ENCODE measurements around the gene FBXL7.

The FBXL7 gene

GRCh38 chr5:15956622-15957021, 456.6 kb downstream of the FBXL7 start:
- no peak for DNase-seq
- Histone ChIP-seq H3K27me3 (replicated peaks) (no peaks in the 10 kb centered on the region), H3K36me3 (replicated peaks) (no peaks in the 10 kb centered on the region), H3K27ac (no peak overlapping the region), H3K4me3 (ENCODE audit: low read depth, low read length) (no peak overlapping the region)
- in situ Hi-C loops (cut with HindIII; ENCODE audit: low pct_ligation_motif_present, low sequenced_read_pairs), result no loop called here
- no peak for TF ChIP-seq CTCF (IDR thresholded peaks at IDR 0.05; ENCODE audit: low read depth, low read length, missing control alignments)

GRCh38 chr5:15957124-15957523, 457.1 kb downstream of the FBXL7 start:
- no peak for TF ChIP-seq CTCF (IDR thresholded peaks at IDR 0.05; ENCODE audit: low read depth, low read length, missing control alignments)
- in situ Hi-C loops (cut with HindIII; ENCODE audit: low pct_ligation_motif_present, low sequenced_read_pairs), result no loop called here
- H3K4me3 ChIP-seq (ENCODE audit: low read depth, low read length), result no peak overlapping the region
- no peaks in the 10 kb centered on the region for H3K36me3 ChIP-seq (replicated peaks)
- DNase-seq, result no peak
- no peak overlapping the region for H3K27ac ChIP-seq
- no peaks in the 10 kb centered on the region for H3K27me3 ChIP-seq (replicated peaks)

- H3K27ac ChIP-seq, result no peak overlapping the region
- no peak for TF ChIP-seq CTCF (IDR thresholded peaks at IDR 0.05; ENCODE audit: low read depth, low read length, missing control alignments)
- H3K27me3 ChIP-seq (replicated peaks), result no peaks in the 10 kb centered on the region
- no peaks in the 10 kb centered on the region for H3K36me3 ChIP-seq (replicated peaks)
- in situ Hi-C loops (cut with HindIII; ENCODE audit: low pct_ligation_motif_present, low sequenced_read_pairs), result no loop called here
- no peak for DNase-seq
- no peak overlapping the region for H3K4me3 ChIP-seq (ENCODE audit: low read depth, low read length)
Observed at GRCh38 chr5:15959370-15960164, 459.6 kb downstream of the FBXL7 start.

- no peak for DNase-seq
- H3K36me3 ChIP-seq (replicated peaks), result no peaks in the 10 kb centered on the region
- no peak for TF ChIP-seq CTCF (IDR thresholded peaks at IDR 0.05; ENCODE audit: low read depth, low read length, missing control alignments)
- no peak overlapping the region for H3K27ac ChIP-seq
- no peak overlapping the region for H3K4me3 ChIP-seq (ENCODE audit: low read depth, low read length)
- in situ Hi-C loops (cut with HindIII; ENCODE audit: low pct_ligation_motif_present, low sequenced_read_pairs), result no loop called here
- no peaks in the 10 kb centered on the region for H3K27me3 ChIP-seq (replicated peaks)
Observed at GRCh38 chr5:15966066-15966640, 466.2 kb downstream of the FBXL7 start.

GRCh38 chr5:15966651-15967050, 466.7 kb downstream of the FBXL7 start:
- Histone ChIP-seq H3K27ac (no peak overlapping the region), H3K4me3 (ENCODE audit: low read depth, low read length) (no peak overlapping the region), H3K27me3 (replicated peaks) (no peaks in the 10 kb centered on the region), H3K36me3 (replicated peaks) (no peaks in the 10 kb centered on the region)
- in situ Hi-C loops (cut with HindIII; ENCODE audit: low pct_ligation_motif_present, low sequenced_read_pairs), result no loop called here
- no peak for DNase-seq
- TF ChIP-seq CTCF (IDR thresholded peaks at IDR 0.05; ENCODE audit: low read depth, low read length, missing control alignments), result no peak

All from brain microvascular endothelial cell (primary cell).